ENCODE data around the gene DOHH.

DOHH gene

GRCh38 chr19:3513229-3514140, 13.0 kb upstream of the DOHH start:
- peaks cover 32% of the 10 kb centered on the region for H3K4me1 Mint-ChIP-seq
- TF ChIP-seq, protein P1, sequence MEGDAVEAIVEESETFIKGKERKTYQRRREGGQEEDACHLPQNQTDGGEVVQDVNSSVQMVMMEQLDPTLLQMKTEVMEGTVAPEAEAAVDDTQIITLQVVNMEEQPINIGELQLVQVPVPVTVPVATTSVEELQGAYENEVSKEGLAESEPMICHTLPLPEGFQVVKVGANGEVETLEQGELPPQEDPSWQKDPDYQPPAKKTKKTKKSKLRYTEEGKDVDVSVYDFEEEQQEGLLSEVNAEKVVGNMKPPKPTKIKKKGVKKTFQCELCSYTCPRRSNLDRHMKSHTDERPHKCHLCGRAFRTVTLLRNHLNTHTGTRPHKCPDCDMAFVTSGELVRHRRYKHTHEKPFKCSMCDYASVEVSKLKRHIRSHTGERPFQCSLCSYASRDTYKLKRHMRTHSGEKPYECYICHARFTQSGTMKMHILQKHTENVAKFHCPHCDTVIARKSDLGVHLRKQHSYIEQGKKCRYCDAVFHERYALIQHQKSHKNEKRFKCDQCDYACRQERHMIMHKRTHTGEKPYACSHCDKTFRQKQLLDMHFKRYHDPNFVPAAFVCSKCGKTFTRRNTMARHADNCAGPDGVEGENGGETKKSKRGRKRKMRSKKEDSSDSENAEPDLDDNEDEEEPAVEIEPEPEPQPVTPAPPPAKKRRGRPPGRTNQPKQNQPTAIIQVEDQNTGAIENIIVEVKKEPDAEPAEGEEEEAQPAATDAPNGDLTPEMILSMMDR (IDR thresholded peaks at IDR 0.05; ENCODE audit: unreplicated experiment in 3 of 3) = no peak

GRCh38 chr19:3512562-3513228, 12.2 kb upstream of the DOHH start:
- Mint-ChIP-seq H3K27me3 (ENCODE audit: low read depth) (no peaks in the 10 kb centered on the region), H3K27ac (no peak overlapping the region), H3K36me3 (ENCODE audit: low read depth) (peaks cover 17% of the 10 kb centered on the region), H3K9me3 (no peaks in the 10 kb centered on the region), H3K4me3 (no peak overlapping the region), H3K4me1 (peaks cover 33% of the 10 kb centered on the region)
- TF ChIP-seq, protein P1 (IDR thresholded peaks at IDR 0.05; ENCODE audit: unreplicated experiment in 3 of 3) = no peak

More at GRCh38 chr19:3513229-3514140, 13.0 kb upstream of the DOHH start:
- H3K4me3 Mint-ChIP-seq = no peak overlapping the region
- H3K27ac Mint-ChIP-seq = no peak overlapping the region
- H3K27me3 Mint-ChIP-seq (ENCODE audit: low read depth) = no peaks in the 10 kb centered on the region
- H3K36me3 Mint-ChIP-seq (ENCODE audit: low read depth) = peaks cover 17% of the 10 kb centered on the region
- H3K9me3 Mint-ChIP-seq = no peaks in the 10 kb centered on the region

- Mint-ChIP-seq H3K4me3 (no peak overlapping the region), H3K27me3 (ENCODE audit: low read depth) (no peaks in the 10 kb centered on the region), H3K4me1 (peaks cover 43% of the 10 kb centered on the region), H3K9me3 (no peaks in the 10 kb centered on the region), H3K27ac (no peak overlapping the region), H3K36me3 (ENCODE audit: low read depth) (peaks cover 17% of the 10 kb centered on the region)
- TF ChIP-seq, protein P1 (IDR thresholded peaks at IDR 0.05; ENCODE audit: unreplicated experiment in 3 of 3) = no peak
Measured at GRCh38 chr19:3511506-3512251, 11.2 kb upstream of the DOHH start.

- no peaks in the 10 kb centered on the region for H3K9me3 Mint-ChIP-seq
- peaks cover 17% of the 10 kb centered on the region for H3K36me3 Mint-ChIP-seq (ENCODE audit: low read depth)
- TF ChIP-seq, protein P1 (IDR thresholded peaks at IDR 0.05; ENCODE audit: unreplicated experiment in 3 of 3) = no peak
- no peak overlapping the region for H3K4me3 Mint-ChIP-seq
- no peak overlapping the region for H3K27ac Mint-ChIP-seq
- peaks cover 39% of the 10 kb centered on the region for H3K4me1 Mint-ChIP-seq
- no peaks in the 10 kb centered on the region for H3K27me3 Mint-ChIP-seq (ENCODE audit: low read depth)
Measured at GRCh38 chr19:3510727-3511126, 10.3 kb upstream of the DOHH start.

DNA sequence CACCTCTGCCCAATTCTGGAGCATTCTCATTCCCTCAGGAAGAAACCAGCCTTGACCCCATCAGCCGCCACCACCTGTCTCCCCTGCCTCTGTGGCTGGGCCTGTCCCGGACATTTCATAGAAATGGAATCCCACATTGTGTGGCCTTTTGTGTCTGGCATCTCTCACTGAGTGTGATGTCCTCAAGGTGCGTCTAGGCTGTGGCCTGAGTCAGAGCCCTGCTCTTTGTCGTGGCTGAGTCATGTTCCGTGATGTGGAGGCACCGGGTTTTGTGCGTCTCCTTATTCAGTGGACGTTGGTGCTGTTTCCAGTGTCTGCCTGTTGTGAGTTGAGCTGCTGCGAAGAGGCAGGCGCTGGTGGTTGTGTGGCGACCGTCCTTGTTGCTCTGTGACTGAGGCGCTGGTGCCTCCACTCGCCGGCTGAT, 9.1 kb upstream of the DOHH start:
- Mint-ChIP-seq H3K36me3 (ENCODE audit: low read depth) (peaks cover 17% of the 10 kb centered on the region), H3K4me1 (peaks cover 34% of the 10 kb centered on the region), H3K9me3 (no peaks in the 10 kb centered on the region), H3K4me3 (peak overlapping the region; percentile 75 to 93 (median 81)), H3K27me3 (ENCODE audit: low read depth) (no peaks in the 10 kb centered on the region), H3K27ac (peak overlapping the region in 2 of 3 experiments; percentile 12 to 42)
- TF ChIP-seq, protein P1 (IDR thresholded peaks at IDR 0.05; ENCODE audit: unreplicated experiment in 3 of 3) = no peak

Measured in nephron (organoid).